NCI-H345 treated with DMSO at 0.1 percent for 48 hours (cell line): ENCODE results near the gene NLRC5.
"Not testable (repeated sequence)": the region's sequence is repeated elsewhere in the genome, so short reads cannot be mapped to it uniquely, and the experiment has no call there.

ENCODE experiments used
- DNase-seq: peaks from one replicate; lab custom pipeline; 2025; ENCODE audit not compliant: unreplicated experiment; lab: John Stamatoyannopoulos, UW

NLRC5 gene

GRCh38 chr16:57042157-57043111 lies 53.1 kb downstream of the NLRC5 start:
- DNase-seq: no peak

- DNase-seq: no peak
These were observed 53.9 kb downstream of the NLRC5 start for GRCh38 chr16:57043248-57043647.

GRCh38 chr16:57044931-57045693 lies 55.8 kb downstream of the NLRC5 start:
- DNase-seq: no peak

DNA sequence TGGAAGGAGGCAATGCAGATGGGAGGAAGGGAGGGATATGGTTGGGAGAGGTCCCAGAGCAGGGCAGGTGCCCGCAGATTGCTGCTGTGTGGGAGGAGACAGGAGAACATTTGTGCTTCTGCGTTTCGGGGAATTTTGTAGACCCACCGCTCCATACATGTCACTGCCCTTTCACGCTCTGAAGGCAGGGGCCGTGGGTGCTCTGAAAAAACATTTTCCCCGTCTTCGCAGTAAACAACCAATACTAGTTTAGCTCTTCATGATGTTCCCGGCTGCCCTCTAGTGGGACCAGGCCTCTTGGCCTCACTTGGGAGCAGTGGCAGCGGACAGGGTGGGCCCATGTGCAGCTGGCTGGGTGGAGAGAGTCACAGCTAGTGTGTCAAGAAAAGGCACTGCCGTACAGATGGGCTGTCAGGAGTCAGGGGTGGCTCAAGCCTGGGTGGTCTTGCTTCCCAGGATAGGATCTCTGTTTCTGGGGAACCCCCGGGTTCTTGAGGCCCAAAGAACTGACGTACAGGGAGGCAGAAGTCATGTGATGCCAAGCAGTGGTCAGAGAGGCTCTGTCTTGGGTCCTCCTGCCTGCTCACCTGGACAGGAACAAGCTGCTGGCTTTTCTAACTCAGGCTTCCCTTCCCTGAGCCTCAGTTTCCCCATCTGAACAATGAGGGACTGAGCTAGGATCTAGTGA lies 56.5 kb downstream of the NLRC5 start:
- no peak for DNase-seq

GRCh38 chr16:57048095-57048494 lies 58.7 kb downstream of the NLRC5 start:
- no peak for DNase-seq

GRCh38 chr16:57049678-57050077 lies 60.3 kb downstream of the NLRC5 start:
- no peak for DNase-seq

- DNase-seq: no peak
These were observed 62.4 kb downstream of the NLRC5 start for GRCh38 chr16:57051696-57052228.

DNA sequence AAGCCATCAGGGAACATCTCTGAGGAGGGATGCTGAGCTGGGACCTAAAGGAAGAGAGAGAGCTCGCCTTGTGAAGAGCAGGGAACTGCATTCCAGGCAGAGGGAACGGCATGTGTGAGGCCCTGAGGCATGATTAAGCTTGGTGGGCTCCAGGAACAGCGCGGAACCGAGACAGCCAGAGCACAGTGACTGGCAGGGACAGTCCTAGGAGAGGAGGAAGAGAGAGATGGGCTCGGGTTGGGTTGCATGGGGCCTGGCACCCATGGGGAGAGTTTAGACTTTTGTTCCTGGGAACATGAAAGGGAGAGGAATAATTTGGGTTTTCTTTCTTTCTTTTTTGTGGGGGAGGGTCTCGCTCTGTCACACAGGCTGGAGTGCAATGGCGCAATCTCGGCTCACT lies 63.8 kb downstream of the NLRC5 start:
- DNase-seq: no peak

DNA sequence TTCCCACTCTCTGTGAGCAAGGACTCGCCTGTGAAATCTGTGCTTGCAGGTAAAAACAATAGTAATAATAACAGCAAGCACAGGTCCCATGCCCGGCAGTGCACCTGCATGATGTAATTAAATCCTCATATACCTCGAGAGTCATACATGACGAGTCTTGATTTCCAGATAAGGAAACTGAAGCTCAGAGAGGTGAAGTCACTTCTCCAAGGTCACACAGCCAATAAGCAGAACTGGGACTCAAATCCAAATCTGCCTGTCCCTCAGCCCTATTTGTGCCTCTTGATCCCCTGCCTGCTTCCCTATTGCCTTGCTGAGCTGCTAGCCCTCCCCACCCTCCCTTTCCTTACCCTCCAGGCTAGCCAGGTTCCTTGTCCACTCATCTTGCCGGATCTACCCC lies 65.0 kb downstream of the NLRC5 start:
- no peak for DNase-seq

DNA sequence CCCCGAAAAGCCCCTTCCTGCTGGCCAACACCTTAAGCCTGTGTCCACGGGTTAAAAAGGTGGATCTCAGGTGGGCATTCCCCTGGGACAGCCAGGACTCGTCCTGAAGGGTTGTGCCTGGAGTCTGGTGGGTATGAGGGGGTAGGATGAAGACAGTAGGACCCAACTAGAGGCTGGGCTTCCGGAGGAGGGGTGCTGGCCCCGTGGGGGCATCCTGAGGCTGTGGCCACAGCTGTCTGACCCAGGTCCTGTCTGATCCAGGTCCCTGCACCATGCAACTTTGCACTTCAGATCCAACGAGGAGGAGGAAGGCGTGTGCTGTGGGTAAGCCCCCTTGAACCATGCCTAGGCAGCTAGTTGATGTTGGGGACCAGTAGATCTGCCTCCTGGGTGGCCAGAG lies 65.4 kb downstream of the NLRC5 start:
- no peak for DNase-seq

GRCh38 chr16:57055671-57056070 lies 66.3 kb downstream of the NLRC5 start:
- DNase-seq: no peak

- DNase-seq: no peak
These were observed 69.0 kb downstream of the NLRC5 start for GRCh38 chr16:57058291-57058861.

DNA sequence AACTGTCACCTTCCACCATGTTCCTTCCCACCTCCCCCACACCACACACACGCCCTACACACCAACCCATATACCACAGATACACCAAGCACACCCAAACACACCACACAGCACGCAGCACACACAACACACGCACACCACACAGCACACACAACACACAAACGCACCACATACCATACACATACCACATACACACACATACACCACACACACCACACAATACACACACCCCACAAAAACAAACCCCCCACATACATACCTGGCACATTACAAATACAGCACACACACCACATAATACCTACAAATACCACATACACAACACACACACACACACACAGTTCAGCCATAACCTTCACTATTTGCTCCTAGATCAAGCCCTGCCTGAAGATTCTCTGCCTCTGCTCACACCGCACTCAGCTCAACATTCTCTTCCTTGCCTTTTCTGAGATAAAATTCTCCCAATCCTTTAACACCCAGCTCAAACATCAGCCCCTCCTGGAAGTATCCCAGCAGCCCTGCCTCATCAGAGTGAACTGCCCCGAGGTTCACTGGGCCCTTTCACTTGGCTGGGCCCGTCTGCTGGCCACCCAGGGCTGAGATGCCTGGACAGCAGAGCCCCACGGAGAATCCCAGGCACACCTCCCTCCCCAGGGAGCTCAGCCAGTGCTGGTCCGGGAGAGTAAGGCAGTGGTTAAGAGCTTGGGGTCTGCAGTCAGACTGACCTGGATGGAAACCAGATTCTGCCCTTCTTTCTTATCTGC lies 71.1 kb downstream of the NLRC5 start:
- DNase-seq: no peak

- DNase-seq: no peak
These were observed 71.9 kb downstream of the NLRC5 start for GRCh38 chr16:57061084-57061905.

DNA sequence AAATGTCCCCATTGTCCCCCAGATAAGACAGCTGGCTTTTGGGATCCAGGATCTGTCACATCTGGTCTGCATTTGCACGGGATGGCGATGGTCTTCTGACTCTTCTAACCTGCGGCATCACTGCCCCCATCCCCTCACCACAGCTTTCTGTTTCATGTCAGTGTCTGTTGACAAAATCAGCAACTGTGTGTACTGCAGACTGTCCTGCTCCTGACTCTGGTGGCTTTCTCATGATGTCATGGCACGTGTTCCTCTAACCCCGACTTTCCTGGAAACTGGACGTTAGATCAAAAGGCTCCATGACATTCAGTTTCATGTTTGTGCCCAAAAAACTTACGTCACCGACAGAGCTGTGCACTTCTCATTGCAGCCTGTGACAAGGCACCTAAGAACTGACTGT lies 73.0 kb downstream of the NLRC5 start:
- DNase-seq: no peak

DNA sequence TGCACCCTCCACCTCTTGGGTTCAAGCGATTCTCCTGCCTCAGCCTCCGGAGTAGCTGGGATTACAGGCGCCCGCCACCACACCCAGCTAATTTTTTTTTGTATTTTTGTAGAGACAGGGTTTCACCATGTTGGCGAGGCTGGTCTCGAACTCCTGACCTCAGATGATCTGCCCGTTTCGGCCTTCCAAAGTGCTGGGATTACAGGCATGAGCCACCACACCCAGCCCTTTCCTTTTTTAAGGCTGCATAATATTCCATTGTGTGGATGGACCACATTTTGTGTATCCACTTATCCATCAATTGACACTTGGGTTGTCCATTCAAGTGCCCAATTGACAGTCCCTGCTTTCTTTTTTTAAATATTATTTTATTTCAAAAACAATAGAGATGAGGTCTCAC lies 73.8 kb downstream of the NLRC5 start:
- not testable (repeated sequence) for DNase-seq

DNA sequence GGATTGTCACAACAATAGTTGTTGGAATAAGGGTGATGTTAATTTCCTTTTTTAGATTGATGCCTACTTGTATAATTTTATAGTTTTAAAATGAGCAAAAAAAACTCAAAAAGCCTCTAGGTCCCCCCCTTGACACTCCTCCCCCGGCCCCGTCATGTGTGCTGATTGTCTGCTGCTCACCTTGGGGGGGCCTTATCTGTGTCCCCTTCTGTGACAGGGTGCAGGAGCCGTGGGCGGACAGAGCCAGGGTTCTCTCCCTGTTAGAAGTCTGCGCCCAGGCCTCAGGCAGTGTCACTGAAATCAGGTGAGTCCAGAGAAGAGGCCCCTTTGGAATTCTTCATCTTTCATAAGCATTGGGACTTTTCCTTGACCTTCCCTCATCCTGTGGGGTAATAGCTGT lies 75.6 kb downstream of the NLRC5 start:
- no peak for DNase-seq

GRCh38 chr16:57066625-57067024 lies 77.3 kb downstream of the NLRC5 start:
- no peak for DNase-seq

- DNase-seq: no peak
These were observed 78.0 kb downstream of the NLRC5 start for GRCh38 chr16:57067347-57067746.
